ENCODE results near the gene APCDD1.
A peak's percentile ranks its signal among the peaks of the same experiment; 100 is the strongest.
"Not testable (repeated sequence)": the region's sequence is repeated elsewhere in the genome, so short reads cannot be mapped to it uniquely, and the experiment has no call there.

The APCDD1 gene

DNA sequence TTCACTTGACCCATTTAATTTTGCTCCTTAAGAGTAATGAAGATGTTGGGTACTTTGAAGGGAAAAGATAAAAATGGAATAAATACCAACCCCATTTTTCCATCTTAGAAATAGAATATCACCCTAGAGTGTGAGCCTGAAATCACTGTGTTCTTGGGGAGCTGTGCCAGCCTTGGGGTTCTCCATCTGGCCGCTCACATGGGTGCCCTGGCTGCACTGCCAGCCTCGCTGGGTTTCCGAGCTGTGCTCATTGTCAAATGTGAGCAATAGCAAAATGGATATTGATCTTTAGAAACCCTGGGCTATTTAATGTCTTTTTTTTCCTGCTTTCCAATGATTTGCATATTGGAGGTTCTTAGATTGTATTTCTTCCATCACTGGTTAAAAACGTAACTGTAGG lies 9.3 kb downstream of the APCDD1 start:
- no peak for DNase-seq

GRCh38 chr18:10464161-10464648 lies 9.8 kb downstream of the APCDD1 start:
- not testable (repeated sequence) for DNase-seq

- DNase-seq: no peak
Observed at GRCh38 chr18:10465174-10465939, 10.9 kb downstream of the APCDD1 start.

DNA sequence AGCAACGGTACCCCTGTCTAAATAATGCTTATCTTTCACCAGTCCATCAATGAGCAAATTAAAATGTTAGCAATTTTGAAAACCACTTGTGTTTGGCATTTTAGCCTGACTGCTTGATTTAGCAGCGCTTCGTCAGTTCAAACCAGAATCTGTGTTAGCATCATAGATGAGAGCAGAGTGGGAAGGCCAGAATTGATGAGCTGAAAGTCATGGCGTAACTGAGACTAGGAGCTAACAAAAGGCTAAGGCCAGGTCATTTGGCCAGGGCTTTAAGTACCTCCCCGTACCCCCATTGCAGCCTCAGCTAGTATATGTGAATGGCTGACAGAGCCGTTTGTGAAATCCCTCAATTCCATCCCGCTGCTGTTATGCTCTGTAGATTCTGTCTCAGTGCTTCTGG lies 16.0 kb downstream of the APCDD1 start:
- DNase-seq: no peak

DNA sequence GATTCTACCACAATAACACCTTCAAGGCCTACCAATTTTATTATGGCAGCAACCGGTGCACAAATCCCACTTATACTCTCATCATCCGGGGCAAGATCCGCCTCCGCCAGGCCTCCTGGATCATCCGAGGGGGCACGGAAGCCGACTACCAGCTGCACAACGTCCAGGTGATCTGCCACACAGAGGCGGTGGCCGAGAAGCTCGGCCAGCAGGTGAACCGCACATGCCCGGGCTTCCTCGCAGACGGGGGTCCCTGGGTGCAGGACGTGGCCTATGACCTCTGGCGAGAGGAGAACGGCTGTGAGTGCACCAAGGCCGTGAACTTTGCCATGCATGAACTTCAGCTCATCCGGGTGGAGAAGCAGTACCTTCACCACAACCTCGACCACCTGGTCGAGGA lies 17.1 kb downstream of the APCDD1 start:
- no peak for DNase-seq

- DNase-seq: no peak
Observed at GRCh38 chr18:10473132-10473531, 18.7 kb downstream of the APCDD1 start.

DNA sequence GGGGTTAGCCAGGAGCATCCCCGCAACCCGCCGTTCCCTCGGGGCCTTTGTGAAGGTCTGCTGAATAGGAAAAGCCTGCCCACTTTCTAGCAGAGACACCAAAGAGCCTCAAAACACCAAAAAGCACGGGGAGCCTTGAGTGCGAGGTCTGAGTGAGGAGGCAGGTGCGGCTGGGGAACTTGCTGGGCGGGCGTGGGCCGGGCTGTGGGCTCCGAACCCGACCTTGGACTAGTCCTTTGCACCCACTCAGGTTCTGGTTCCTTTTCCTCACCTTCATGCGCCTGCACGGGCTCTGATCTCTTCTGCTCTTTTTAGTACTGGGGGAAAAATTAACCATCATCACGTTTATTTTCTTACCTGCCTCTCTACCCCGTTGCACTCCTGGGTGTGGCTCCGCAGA lies 19.9 kb downstream of the APCDD1 start:
- DNase-seq: no peak

- DNase-seq: no peak
Observed at GRCh38 chr18:10475276-10475653, 20.8 kb downstream of the APCDD1 start.

- DNase-seq: no peak
Observed at GRCh38 chr18:10475654-10476291, 21.3 kb downstream of the APCDD1 start.

- no peak for DNase-seq
Observed at GRCh38 chr18:10476338-10476791, 21.9 kb downstream of the APCDD1 start.

DNA sequence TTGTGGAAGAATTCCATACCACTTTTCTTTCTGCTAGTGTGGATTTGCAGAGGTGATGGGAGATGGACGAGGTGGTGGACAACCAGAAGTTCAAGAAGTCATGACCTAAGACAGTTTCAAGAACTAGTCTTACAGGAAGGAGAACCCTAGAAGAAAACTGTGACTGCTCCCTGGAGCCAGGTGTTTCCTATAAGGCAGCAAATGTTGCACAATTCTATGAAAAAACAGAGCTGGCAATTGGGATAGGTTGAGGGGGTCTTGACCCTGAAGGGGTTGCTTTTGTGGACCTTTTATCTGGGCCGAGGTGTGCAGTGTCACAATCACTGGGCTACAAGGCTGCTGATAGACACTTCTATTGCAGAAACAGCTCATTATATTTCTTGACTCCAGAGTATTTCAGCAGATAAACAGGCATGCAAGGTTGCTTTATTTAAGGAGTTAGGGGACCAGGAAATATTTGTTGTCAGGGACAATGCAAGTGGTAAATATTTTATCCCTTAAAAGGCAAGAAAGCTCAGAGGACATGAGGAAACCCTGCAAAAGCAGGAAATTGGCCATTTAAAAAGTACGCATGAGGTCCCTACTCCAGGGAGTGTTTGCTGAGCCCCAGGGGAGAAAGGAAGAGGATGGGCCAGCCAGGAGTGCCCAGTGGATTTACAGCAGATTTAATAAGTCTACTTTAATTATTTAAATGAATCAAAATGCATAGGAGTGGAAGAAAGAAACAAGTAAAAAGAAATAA lies 22.9 kb downstream of the APCDD1 start:
- peak; percentile 65 for DNase-seq

DNA sequence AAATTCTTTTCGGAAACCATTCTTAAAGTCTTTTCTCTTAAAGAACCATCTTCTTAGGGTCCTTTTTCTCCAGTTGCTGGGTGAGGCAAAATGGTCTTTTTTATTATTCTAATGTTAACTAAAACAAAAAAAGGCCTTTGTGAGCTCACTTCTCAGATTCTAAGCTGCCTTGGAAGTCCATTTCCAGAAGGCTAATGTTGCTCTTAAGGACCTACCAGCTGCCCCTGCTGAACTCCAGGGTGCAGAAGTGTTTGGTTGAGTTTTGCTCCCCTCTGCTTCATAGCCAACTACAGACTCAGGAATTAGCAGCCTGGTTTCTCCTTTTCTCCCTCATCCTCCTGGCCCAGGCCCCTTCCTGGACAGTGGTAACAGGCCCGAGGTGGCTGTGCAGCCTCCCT lies 23.4 kb downstream of the APCDD1 start:
- DNase-seq: no peak

- no peak for DNase-seq
Observed at GRCh38 chr18:10481831-10482230, 27.4 kb downstream of the APCDD1 start.

GRCh38 chr18:10482363-10482984 lies 28.0 kb downstream of the APCDD1 start:
- no peak for DNase-seq

GRCh38 chr18:10482985-10483949 lies 28.8 kb downstream of the APCDD1 start:
- no peak for DNase-seq

- DNase-seq: no peak
Observed at GRCh38 chr18:10485475-10485874, 31.0 kb downstream of the APCDD1 start.

- no peak for DNase-seq
Observed at GRCh38 chr18:10486362-10486761, 31.9 kb downstream of the APCDD1 start.

DNA sequence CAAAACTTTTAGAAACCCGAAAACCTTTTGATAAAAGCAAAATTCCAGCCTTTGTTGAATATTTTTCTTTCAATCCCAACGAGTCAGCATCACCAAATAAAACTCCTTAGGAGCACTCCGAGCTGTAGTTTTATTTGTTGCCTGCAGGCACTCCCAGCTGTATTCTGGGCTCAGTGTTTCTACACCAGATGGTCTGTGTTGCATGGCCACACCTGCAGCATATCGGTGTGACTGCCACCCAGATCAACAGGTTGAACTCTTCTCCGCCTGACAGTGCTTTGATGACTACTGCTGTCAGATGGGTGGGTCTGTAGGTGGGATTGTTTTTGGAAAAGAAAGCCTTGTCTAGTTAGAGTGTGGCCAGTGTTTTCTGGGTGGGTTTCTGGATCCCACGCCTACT lies 32.7 kb downstream of the APCDD1 start:
- DNase-seq: no peak

GRCh38 chr18:10488017-10488416 lies 33.6 kb downstream of the APCDD1 start:
- no peak for DNase-seq

DNA sequence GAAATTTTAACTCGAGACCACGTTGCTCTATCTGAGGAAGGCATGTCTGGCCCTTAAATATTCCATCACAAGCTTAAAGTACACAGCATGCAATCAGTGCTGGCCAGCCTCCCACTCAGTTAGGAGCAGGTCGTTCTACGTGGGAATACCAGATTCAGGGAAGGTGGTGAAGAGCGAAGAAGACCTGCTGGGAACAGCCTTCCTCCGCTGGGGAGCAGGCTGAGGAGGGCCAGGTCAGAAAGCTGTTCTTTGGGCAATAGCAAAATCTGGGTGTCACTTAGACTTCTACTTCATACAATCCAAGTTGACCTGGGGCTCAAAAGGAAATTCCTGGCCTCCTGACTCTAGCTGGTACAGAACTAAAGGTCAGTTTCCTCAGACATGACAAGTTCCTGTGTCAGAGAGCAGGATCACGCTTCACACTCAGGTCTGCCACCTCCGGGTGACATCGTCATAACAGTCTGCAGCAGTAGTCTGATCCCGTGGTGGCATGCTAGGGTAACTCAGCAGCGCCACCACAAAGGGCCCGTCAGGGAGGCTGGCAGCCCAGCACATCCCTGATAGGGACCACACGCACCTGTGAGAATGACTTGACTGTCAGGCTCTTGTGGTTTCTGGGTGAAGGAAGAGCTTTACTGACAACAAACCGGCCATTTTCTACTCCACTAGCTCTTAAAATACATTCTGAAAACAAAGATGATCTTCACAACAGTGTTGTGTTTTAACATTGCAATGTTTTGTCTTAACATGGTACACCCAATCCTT lies 36.1 kb downstream of the APCDD1 start:
- no peak for DNase-seq

GRCh38 chr18:10495936-10496335 lies 41.5 kb downstream of the APCDD1 start:
- no peak for DNase-seq
